IMR-90 (cell line): ENCODE data around the gene MAGI2. TPM values are rescaled to one million over a fixed set of nuclear protein-coding genes. Genes with fewer than 3 reads are reported as not detected.
A peak's percentile ranks its signal among the peaks of the same experiment; 100 is the strongest.

Experiments used
- ATAC-seq: fragments of 200-7000 bp; cut with Tn5 transposase; 2 replicates; pipeline ENCODE4 v1.9.1; 2020; ENCODE audit warnings: low read depth, mild to moderate bottlenecking, moderate library complexity
- BruUV-seq: library from RNA; stranded (reverse); fragments of 400-500 nt; replicated peaks from 2 replicates; lab custom pipeline; 2021; lab: Mats Ljungman, UMichigan
- CTCF ChIA-PET: fragments of 300-600 bp; formaldehyde crosslinking; extraction: SDS; loops from one replicate; lab custom pipeline; 2021; ENCODE audit warnings: antibody characterized with exemption; lab: Yijun Ruan, JAX
- POLR2A ChIA-PET: fragments of 300-600 bp; sonication (Branson Sonifier 250); formaldehyde crosslinking; loops from one replicate; lab custom pipeline; 2022; ENCODE audit warnings: antibody characterized with exemption; ENCODE audit not compliant: unreplicated experiment; lab: Charles Lee
- DNase-seq: peaks from one replicate; pipeline ENCODE4 v3.0.0; 2013
- H2AFZ ChIP-seq: replicated peaks from 2 replicates; pipeline ENCODE3; 2013; ENCODE audit warnings: low read length, mild to moderate bottlenecking; ENCODE audit not compliant: poor library complexity
- H2AK5ac ChIP-seq: 2 replicates; pipeline ENCODE4 v1.6.1; 2013; ENCODE audit warnings: low read depth, low read length, inconsistent platforms
- H2AK9ac ChIP-seq: replicated peaks from 2 replicates; pipeline ENCODE3; 2013; ENCODE audit warnings: mild to moderate bottlenecking, low read depth, low read length, moderate library complexity; ENCODE audit not compliant: poor library complexity
- H2BK120ac ChIP-seq: 2 replicates; pipeline ENCODE4 v1.6.1; 2013; ENCODE audit warnings: low read depth, low read length, inconsistent platforms
- H2BK15ac ChIP-seq: 3 replicates; pipeline ENCODE4 v1.6.1; 2013; ENCODE audit warnings: low read depth, low read length, inconsistent platforms
- H2BK20ac ChIP-seq: 2 replicates; pipeline ENCODE4 v1.6.1; 2013; ENCODE audit warnings: low read depth, mild to moderate bottlenecking, inconsistent platforms, low read length, moderate library complexity
- H2BK5ac ChIP-seq: 2 replicates; pipeline ENCODE4 v1.6.1; 2013; ENCODE audit warnings: mild to moderate bottlenecking, low read depth, low read length, inconsistent platforms; ENCODE audit not compliant: poor library complexity, severe bottlenecking
- H3K14ac ChIP-seq: replicated peaks from 2 replicates; pipeline ENCODE4 v1.6.1; 2013; ENCODE audit warnings: low read depth, low read length, inconsistent platforms
- H3K18ac ChIP-seq: 2 replicates; pipeline ENCODE4 v1.6.1; 2013; ENCODE audit warnings: low read depth, low read length, control low read depth
- H3K23ac ChIP-seq: 2 replicates; pipeline ENCODE4 v1.6.1; 2013; ENCODE audit warnings: low read depth, low read length, inconsistent platforms
- H3K27ac ChIP-seq: 2 replicates; pipeline ENCODE4 v1.5.1; 2013; ENCODE audit warnings: mild to moderate bottlenecking, control low read depth, low read length; ENCODE audit not compliant: insufficient read depth
- H3K27me3 ChIP-seq: 2 replicates; pipeline ENCODE4 v1.6.1; 2013; ENCODE audit warnings: low read length; ENCODE audit not compliant: control insufficient read depth, insufficient read depth
- H3K36me3 ChIP-seq: 2 replicates; pipeline ENCODE4 v1.6.1; 2013; ENCODE audit warnings: low read length, mixed read lengths; ENCODE audit not compliant: control insufficient read depth, insufficient read depth
- H3K4ac ChIP-seq: 2 replicates; pipeline ENCODE4 v1.6.1; 2013; ENCODE audit warnings: low read depth, low read length, inconsistent platforms
- H3K4me1 ChIP-seq: 2 replicates; pipeline ENCODE4 v1.6.1; 2013; ENCODE audit warnings: low read length, mixed read lengths; ENCODE audit not compliant: control insufficient read depth, insufficient read depth
- H3K4me2 ChIP-seq: 2 replicates; pipeline ENCODE4 v1.6.1; 2013; ENCODE audit warnings: low read depth, mild to moderate bottlenecking, control low read depth, low read length, moderate library complexity
- H3K4me3 ChIP-seq: 2 replicates; pipeline ENCODE4 v1.5.1; 2013; ENCODE audit warnings: low read depth, mild to moderate bottlenecking, control low read depth, low read length, moderate library complexity; ENCODE audit not compliant: insufficient read depth
- H3K56ac ChIP-seq: 2 replicates; pipeline ENCODE4 v1.6.1; 2013; ENCODE audit warnings: low read length, inconsistent platforms; ENCODE audit not compliant: insufficient read depth; ENCODE audit errors: extremely low read depth
- H3K79me1 ChIP-seq, 2 experiments: 2 replicates each; pipeline ENCODE4 v1.6.1; 2013; ENCODE audit warnings: low read length in 2 of 2, inconsistent platforms in 1 of 2, low read depth in 1 of 2
- H3K9ac ChIP-seq: 2 replicates; pipeline ENCODE4 v1.6.1; 2013; ENCODE audit warnings: low read depth, low read length, control low read depth
- H3K9me1 ChIP-seq: 2 replicates; pipeline ENCODE4 v1.6.1; 2013; ENCODE audit warnings: low read length, inconsistent platforms; ENCODE audit not compliant: insufficient read depth
- H3K9me3 ChIP-seq: 2 replicates; pipeline ENCODE4 v1.6.1; 2013; ENCODE audit warnings: low read length; ENCODE audit not compliant: control insufficient read depth, insufficient read depth
- H4K20me1 ChIP-seq: 2 replicates; pipeline ENCODE4 v1.6.1; 2013; ENCODE audit warnings: low read length, inconsistent platforms; ENCODE audit not compliant: insufficient read depth
- H4K5ac ChIP-seq: 2 replicates; pipeline ENCODE4 v1.6.1; 2013; ENCODE audit warnings: mild to moderate bottlenecking, low read depth, low read length, control low read depth
- H4K8ac ChIP-seq, 2 experiments: 2 replicates each; pipeline ENCODE4 v1.6.1; 2013; ENCODE audit warnings: low read depth in 2 of 2, low read length in 2 of 2, control low read depth in 1 of 2, inconsistent platforms in 1 of 2
- H4K91ac ChIP-seq: 2 replicates; pipeline ENCODE4 v1.6.1; 2013; ENCODE audit warnings: low read depth, low read length, inconsistent platforms; ENCODE audit not compliant: insufficient read depth
- CEBPB ChIP-seq: IDR thresholded peaks from 2 replicates; pipeline ENCODE4 v1.6.1; 2012; ENCODE audit warnings: low read depth, low read length, improper control_type of control experiment
- CHD1 ChIP-seq: IDR thresholded peaks from 2 replicates; pipeline ENCODE4 v1.6.1; 2012; ENCODE audit warnings: low read depth, low read length, improper control_type of control experiment
- FOS ChIP-seq: fragments of 150-350 bp; IDR thresholded peaks from 2 replicates; pipeline ENCODE4 v1.6.1; 2016; ENCODE audit warnings: low read depth, low read length
- MAFK ChIP-seq: IDR thresholded peaks from 2 replicates; pipeline ENCODE4 v1.6.1; 2012; ENCODE audit warnings: low read depth, low read length, improper control_type of control experiment
- MAZ ChIP-seq: IDR thresholded peaks from 2 replicates; pipeline ENCODE4 v1.6.1; 2012; ENCODE audit warnings: low read depth, mild to moderate bottlenecking, low read length, improper control_type of control experiment, moderate library complexity, borderline replicate concordance
- MXI1 ChIP-seq: IDR thresholded peaks from 2 replicates; pipeline ENCODE4 v1.6.1; 2012; ENCODE audit warnings: low read depth, mild to moderate bottlenecking, low read length, moderate library complexity, borderline replicate concordance
- NFE2L2 ChIP-seq: fragments of 150-350 bp; IDR thresholded peaks from 2 replicates; pipeline ENCODE4 v1.6.1; 2016; ENCODE audit warnings: low read depth, mild to moderate bottlenecking, low read length
- POLR2A ChIP-seq: IDR thresholded peaks from 2 replicates; pipeline ENCODE4 v1.6.1; 2012; ENCODE audit warnings: mild to moderate bottlenecking, low read depth, low read length
- RAD21 ChIP-seq: IDR thresholded peaks from 2 replicates; pipeline ENCODE4 v1.6.1; 2012; ENCODE audit warnings: low read length, improper control_type of control experiment
- SMC3 ChIP-seq: fragments of 150-350 bp; IDR thresholded peaks from 2 replicates; pipeline ENCODE4 v1.6.1; 2016; ENCODE audit warnings: low read depth, mild to moderate bottlenecking, antibody characterized with exemption, low read length, moderate library complexity
- WGBS, 2 experiments: methylation state at CpG; one replicate each; pipeline versions ENCODE4 v1.1.5 to v1.1.7; 2013; ENCODE audit warnings: missing lambda C conversion rate in 2 of 2; ENCODE audit not compliant: insufficient read length in 1 of 2; ENCODE audit errors: extremely low coverage in 2 of 2; 5-methylcytosine and 5-hydroxymethylcytosine counted together
- dilution Hi-C: fragments of 300-500 bp; cut with HindIII; formaldehyde crosslinking; loops from one replicate; pipeline ENCODE4 v1.14.3; 2018; ENCODE audit warnings: low sequenced_read_pairs; ENCODE audit not compliant: unreplicated experiment
- in situ Hi-C: fragments of 300-500 bp; cut with MboI; formaldehyde crosslinking; loops from 3 replicates; pipeline ENCODE4 v1.14.3; 2019; ENCODE audit warnings: low sequenced_read_pairs, inconsistent platforms, mixed read lengths
- intact Hi-C: fragments of 100-400 bp; cut with micrococcal nuclease; formaldehyde crosslinking; loops from 2 replicates; pipeline ENCODE4 v1.10.0; 2022
- polyA plus RNA-seq, 3 experiments: library from polyadenylated mRNA; depleted of rRNA; stranded (reverse); fragments of >200 nt; gene quantifications; 2 replicates each; pipeline ENCODE4 v1.2.3, GENCODE V29; 2012; ENCODE audit warnings: low replicate concordance in 1 of 3
- total RNA-seq: library from RNA; depleted of rRNA; stranded (reverse); fragments of >200 nt; gene quantifications from 2 replicates; pipeline ENCODE4 v1.2.3, GENCODE V29; 2012
- TF ChIP-seq, protein P1 (sequence below): conservative IDR thresholded peaks from 2 replicates; pipeline ENCODE4 v1.5.1; 2012; ENCODE audit warnings: mild to moderate bottlenecking, low read depth, low read length, improper control_type of control experiment
- TF ChIP-seq, protein P2 (sequence below): fragments of 150-350 bp; IDR thresholded peaks from 2 replicates; pipeline ENCODE4 v1.6.1; 2017; ENCODE audit warnings: mild to moderate bottlenecking, antibody characterized with exemption, low read length, low read depth
- TF ChIP-seq, protein P3 (sequence below): fragments of 150-350 bp; IDR thresholded peaks from 2 replicates; pipeline ENCODE4 v1.6.1; 2016; ENCODE audit warnings: low read depth, mild to moderate bottlenecking, low read length, moderate library complexity, borderline replicate concordance

The MAGI2 gene
- total and polyA plus RNA-seq, 2 of the 4 experiments (the other 2 are of a cell fraction): 2.5 to 17.9 TPM

DNA sequence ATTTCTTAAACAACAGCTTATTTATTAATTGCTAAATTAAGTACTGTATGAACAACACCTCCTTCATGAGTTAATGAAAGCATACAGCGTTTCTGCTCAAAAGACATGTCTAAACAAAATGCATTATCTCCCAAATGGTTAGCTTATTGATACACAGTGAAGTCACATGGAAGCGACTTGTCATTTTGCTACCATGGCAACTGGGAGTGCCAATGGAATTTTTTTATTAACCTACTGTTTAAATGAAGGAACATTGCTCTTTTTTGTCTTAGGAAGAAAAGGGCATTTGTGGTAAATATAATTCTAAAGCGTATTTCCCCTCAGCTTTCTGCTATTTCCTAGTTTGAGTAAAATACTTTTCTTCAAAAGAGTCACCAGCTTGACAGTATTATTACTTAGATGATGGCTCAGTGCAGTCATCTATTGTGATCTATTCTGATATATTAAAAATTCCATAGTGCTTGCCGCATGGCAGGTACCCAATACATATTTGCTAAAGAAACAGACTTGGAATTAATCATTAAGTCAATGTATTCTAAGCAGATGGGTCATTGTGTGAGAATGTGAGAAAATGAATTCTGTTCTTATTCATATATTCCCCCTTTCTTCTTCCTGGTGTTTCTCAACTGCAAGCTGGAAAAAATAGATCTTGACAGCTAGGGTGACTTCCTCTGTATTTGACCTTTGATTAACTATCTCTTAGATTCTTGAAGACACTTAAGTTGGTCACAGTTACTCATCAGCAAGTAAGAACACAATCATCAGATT lies 818.3 kb downstream of the MAGI2 start:
- no peaks in the 10 kb centered on the region for H3K9me1 ChIP-seq
- H3K4me1 ChIP-seq: no peaks in the 10 kb centered on the region; the same call in 1 of the 2 replicates
- no peak overlapping the region for H2BK5ac ChIP-seq
- dilution Hi-C loops (no loop called here), in situ Hi-C loops (no loop called here), intact Hi-C loops (no loop called here)
- no peak overlapping the region for H2AK5ac ChIP-seq
- H2BK20ac ChIP-seq: no peak overlapping the region
- H3K27ac ChIP-seq: no peak overlapping the region
- no peak overlapping the region for H3K9ac ChIP-seq
- no TSS peak for BruUV-seq
- no peaks in the 10 kb centered on the region; a peak in 1 of 4 replicates for H3K79me1 ChIP-seq
- CTCF ChIA-PET: no interaction called here
- H3K23ac ChIP-seq: no peak overlapping the region
- H3K18ac ChIP-seq: no peak overlapping the region
- DNase-seq (peak; percentile 7), ATAC-seq (no peak)
- no peak overlapping the region for H3K4me3 ChIP-seq
- no peak overlapping the region for H2BK120ac ChIP-seq
- H3K14ac ChIP-seq: no peak overlapping the region
- no peak overlapping the region for H3K4me2 ChIP-seq
- no peak overlapping the region for H2AFZ ChIP-seq
- no peak overlapping the region for H4K8ac ChIP-seq
- H4K91ac ChIP-seq: no peak overlapping the region
- TF ChIP-seq MXI1 (no peak), POLR2A (no peak), MAFK (no peak), FOS (no peak), NFE2L2 (no peak), MAZ (no peak), RAD21 (no peak), CHD1 (no peak), CEBPB (no peak), SMC3 (no peak)
- TF ChIP-seq, protein P1, sequence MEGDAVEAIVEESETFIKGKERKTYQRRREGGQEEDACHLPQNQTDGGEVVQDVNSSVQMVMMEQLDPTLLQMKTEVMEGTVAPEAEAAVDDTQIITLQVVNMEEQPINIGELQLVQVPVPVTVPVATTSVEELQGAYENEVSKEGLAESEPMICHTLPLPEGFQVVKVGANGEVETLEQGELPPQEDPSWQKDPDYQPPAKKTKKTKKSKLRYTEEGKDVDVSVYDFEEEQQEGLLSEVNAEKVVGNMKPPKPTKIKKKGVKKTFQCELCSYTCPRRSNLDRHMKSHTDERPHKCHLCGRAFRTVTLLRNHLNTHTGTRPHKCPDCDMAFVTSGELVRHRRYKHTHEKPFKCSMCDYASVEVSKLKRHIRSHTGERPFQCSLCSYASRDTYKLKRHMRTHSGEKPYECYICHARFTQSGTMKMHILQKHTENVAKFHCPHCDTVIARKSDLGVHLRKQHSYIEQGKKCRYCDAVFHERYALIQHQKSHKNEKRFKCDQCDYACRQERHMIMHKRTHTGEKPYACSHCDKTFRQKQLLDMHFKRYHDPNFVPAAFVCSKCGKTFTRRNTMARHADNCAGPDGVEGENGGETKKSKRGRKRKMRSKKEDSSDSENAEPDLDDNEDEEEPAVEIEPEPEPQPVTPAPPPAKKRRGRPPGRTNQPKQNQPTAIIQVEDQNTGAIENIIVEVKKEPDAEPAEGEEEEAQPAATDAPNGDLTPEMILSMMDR: no peak
- TF ChIP-seq, protein P2, sequence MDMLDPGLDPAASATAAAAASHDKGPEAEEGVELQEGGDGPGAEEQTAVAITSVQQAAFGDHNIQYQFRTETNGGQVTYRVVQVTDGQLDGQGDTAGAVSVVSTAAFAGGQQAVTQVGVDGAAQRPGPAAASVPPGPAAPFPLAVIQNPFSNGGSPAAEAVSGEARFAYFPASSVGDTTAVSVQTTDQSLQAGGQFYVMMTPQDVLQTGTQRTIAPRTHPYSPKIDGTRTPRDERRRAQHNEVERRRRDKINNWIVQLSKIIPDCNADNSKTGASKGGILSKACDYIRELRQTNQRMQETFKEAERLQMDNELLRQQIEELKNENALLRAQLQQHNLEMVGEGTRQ: no peak
- TF ChIP-seq, protein P3, sequence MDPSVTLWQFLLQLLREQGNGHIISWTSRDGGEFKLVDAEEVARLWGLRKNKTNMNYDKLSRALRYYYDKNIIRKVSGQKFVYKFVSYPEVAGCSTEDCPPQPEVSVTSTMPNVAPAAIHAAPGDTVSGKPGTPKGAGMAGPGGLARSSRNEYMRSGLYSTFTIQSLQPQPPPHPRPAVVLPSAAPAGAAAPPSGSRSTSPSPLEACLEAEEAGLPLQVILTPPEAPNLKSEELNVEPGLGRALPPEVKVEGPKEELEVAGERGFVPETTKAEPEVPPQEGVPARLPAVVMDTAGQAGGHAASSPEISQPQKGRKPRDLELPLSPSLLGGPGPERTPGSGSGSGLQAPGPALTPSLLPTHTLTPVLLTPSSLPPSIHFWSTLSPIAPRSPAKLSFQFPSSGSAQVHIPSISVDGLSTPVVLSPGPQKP: no peak
- H2AK9ac ChIP-seq: no peak overlapping the region
- no peak overlapping the region for H3K56ac ChIP-seq
- no peaks in the 10 kb centered on the region for H3K27me3 ChIP-seq
- H2BK15ac ChIP-seq: no peak overlapping the region
- no peaks in the 10 kb centered on the region for H3K36me3 ChIP-seq
- no peaks in the 10 kb centered on the region for H4K20me1 ChIP-seq
- no peak overlapping the region for H3K4ac ChIP-seq
- H4K5ac ChIP-seq: no peak overlapping the region
- POLR2A ChIA-PET: no interaction called here
- H3K9me3 ChIP-seq: no peaks in the 10 kb centered on the region
- WGBS, 2 experiments: no CpG with 5 or more reads among the region's 4 CpGs
